Peyer's patch (tissue), 4 donors: ENCODE measurements around the gene CDX2. TPM values are rescaled to one million over a fixed set of nuclear protein-coding genes. Genes with fewer than 3 reads are reported as not detected.
A peak's percentile ranks its signal among the peaks of the same experiment; 100 is the strongest.

Experiments
- DNase-seq, 3 donors: peaks; one replicate each; pipeline ENCODE4 v3.0.0-alpha.2; 2017 to 2019
- H3K27ac ChIP-seq, 4 donors: fragments of 200-600 bp; sonication (generic); one replicate each; pipeline ENCODE4 v1.5.1; 2016 to 2019
- H3K27me3 ChIP-seq, 2 donors: fragments of 200-600 bp; sonication (generic); one replicate each; pipeline ENCODE4 v1.5.1; 2019
- H3K36me3 ChIP-seq, 3 donors: fragments of 200-600 bp; sonication (generic); one replicate each; pipeline ENCODE4 v1.5.1; 2016 to 2019
- H3K4me1 ChIP-seq, 4 donors: fragments of 200-600 bp; sonication (generic); one replicate each; pipeline ENCODE4 v1.5.1; 2016 to 2019
- H3K4me3 ChIP-seq, 4 donors: fragments of 200-600 bp; sonication (generic); 1 replicate in 3 of 4; 2 replicates in 1 of 4; pipeline ENCODE4 v1.5.1; 2016 to 2019; ENCODE audit warnings: mild to moderate bottlenecking in 1 of 4
- H3K9me3 ChIP-seq, 4 donors: fragments of 200-600 bp; sonication (generic); one replicate each; pipeline ENCODE4 v1.5.1; 2016 to 2019; ENCODE audit warnings: mild to moderate bottlenecking in 1 of 4
- CTCF ChIP-seq, 6 experiments: fragments of 450-650 bp in 4 of 6; fragments of 200-600 bp in 2 of 6; sonication (generic) in 1 of 6; IDR thresholded peaks; one replicate each; pipeline ENCODE4 v1.5.1; 2017 to 2019; ENCODE audit warnings: antibody characterized with exemption in 6 of 6, mild to moderate bottlenecking in 3 of 6, moderate library complexity in 1 of 6
- POLR2A ChIP-seq, 2 donors: fragments of 450-650 bp; IDR thresholded peaks; one replicate each; pipeline ENCODE4 v1.5.1; 2017; ENCODE audit warnings: antibody characterized with exemption in 2 of 2, mild to moderate bottlenecking in 2 of 2, moderate library complexity in 2 of 2
- total RNA-seq, 4 donors: library from RNA; depleted of rRNA; stranded (reverse); fragments of >200 nt; gene quantifications; one replicate each; pipeline ENCODE4 v1.1.0, GENCODE V29; 2016

CDX2 gene
- total RNA-seq, 4 donors from 2014 or later, result 33.0 to 182 (median 136) TPM

- no peak for TF ChIP-seq POLR2A (IDR thresholded peaks at IDR 0.05)
- TF ChIP-seq CTCF (IDR thresholded peaks at IDR 0.05), result peak in 1 of 6 experiments; percentile 18
- peak in 1 of 3 donors; percentile 46 for DNase-seq
- Histone ChIP-seq H3K4me3 (peak overlapping the region in 2 of 4 donors; percentile 60 to 72), H3K9me3 (no peaks in the 10 kb centered on the region), H3K27ac (peak overlapping the region in 3 of 4 donors; percentile 75 to 98 (median 93)), H3K4me1 (peaks cover 0 to 24% (median 11%) of the 10 kb centered on the region in 4 donors), H3K27me3 (no peaks in the 10 kb centered on the region), H3K36me3 (no peaks in the 10 kb centered on the region)
These were observed 12.0 kb upstream of the CDX2 start for GRCh38 chr13:27981006-27981708.

DNA sequence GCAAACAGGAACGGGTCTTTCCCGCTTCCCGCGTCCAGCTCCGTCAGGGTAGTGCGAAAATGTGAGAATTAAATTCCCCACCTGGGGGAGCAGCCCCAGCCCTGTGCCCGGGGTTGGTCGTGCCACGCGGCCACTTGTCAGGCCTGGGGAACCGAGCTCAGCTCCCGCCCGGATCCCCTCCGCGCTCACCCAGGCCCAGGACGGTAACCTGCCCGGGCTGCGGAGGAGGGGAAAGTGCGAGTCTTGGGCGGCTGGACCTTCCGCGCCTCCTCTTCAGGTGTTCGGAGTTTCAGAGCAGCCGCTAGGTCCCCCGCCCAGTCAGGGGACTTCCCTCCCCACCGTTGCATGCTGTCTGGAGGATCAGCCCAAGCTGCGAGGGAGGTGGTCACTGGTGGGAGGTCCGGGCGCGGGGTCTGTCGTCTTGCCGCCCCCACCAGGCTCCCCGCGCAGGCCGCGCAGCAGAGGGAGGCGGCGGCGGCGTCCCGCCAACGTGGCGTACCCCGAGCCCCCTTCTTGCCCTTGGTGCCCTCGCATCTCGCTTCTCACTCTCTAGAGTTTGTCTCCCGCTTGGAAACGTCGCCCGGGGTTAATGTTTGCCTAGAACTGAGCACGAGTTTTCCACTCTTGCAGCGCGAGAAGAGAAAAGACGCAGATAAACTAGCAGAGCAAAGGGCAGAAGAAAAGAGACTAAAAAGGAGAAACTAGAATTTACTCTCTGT, 11.3 kb upstream of the CDX2 start:
- no peaks in the 10 kb centered on the region for H3K9me3 ChIP-seq
- TF ChIP-seq CTCF (IDR thresholded peaks at IDR 0.05) (no peak), POLR2A (IDR thresholded peaks at IDR 0.05) (peak; percentile 28 to 87)
- H3K4me3 ChIP-seq, result peak overlapping the region; percentile 10 to 72 (median 44)
- H3K27ac ChIP-seq, result peak overlapping the region in 3 of 4 donors; percentile 75 to 98 (median 93)
- peaks cover 0 to 24% (median 11%) of the 10 kb centered on the region in 4 donors for H3K4me1 ChIP-seq
- peak in 2 of 3 donors; percentile 75 to 76 for DNase-seq
- no peaks in the 10 kb centered on the region for H3K27me3 ChIP-seq
- H3K36me3 ChIP-seq, result no peaks in the 10 kb centered on the region

DNA sequence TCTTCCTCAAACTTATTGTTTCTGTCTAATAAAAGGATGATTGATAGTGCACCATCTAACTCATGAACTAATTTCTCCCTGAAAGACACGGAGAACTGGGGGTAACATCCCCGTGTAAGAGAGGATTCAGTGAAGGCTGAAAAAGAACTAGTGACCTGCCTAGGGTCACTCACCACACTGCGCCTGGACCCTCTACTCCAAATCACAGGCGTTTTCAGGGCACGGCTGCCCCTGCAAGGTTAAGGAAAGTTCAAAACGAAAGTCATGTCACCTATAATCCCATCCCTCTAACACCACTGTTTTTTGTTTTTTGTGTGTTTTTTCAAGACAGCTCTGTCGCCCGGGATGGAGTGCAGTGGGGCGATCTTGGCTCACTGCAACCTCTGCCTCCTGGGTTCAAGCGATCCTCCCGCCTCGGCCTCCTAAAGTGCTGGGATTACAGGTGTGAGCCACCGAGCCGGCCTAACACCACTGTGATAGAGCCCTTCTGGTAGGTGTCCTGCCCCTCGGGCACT, 10.7 kb upstream of the CDX2 start:
- Histone ChIP-seq H3K27me3 (no peaks in the 10 kb centered on the region), H3K9me3 (no peaks in the 10 kb centered on the region), H3K36me3 (no peaks in the 10 kb centered on the region), H3K27ac (peak overlapping the region in 3 of 4 donors; percentile 75 to 98 (median 93)), H3K4me1 (peaks cover 0 to 24% (median 11%) of the 10 kb centered on the region in 4 donors), H3K4me3 (peak overlapping the region; percentile 10 to 72 (median 44))
- no peak for TF ChIP-seq CTCF (IDR thresholded peaks at IDR 0.05)
- peak in 1 of 3 donors; percentile 45 for DNase-seq

DNA sequence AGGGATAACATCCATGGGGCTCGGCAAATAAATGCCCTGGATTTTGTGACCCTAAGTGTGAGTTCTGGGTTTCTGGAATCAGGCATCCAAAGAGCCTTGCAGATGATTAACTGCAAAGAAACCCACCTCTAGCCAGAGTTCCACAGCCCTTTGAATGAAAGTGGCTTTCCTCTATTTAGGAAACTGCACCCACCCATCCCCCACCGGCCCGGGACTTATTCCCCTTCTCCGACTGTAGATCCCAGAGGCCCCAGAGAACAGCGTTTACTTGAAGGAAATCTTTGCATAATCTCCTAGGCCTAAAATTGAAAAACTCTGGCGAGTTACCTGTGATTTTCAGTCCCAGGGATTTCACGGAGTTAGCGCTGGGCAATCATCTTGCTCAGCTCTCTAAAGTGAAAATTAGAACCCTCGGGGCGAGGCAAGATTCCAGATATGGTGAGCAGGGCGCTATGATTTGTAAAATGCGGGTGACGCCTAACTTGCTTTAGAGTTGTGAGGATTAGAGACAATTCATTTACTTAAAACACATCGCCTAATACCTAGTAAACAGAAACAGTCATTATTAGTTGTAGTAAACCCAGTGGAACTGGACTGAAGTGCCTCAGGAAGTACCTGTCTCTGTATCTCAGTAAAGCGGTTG, 10.0 kb upstream of the CDX2 start:
- Histone ChIP-seq H3K9me3 (no peaks in the 10 kb centered on the region), H3K4me3 (peak overlapping the region in 3 of 4 donors; percentile 28 to 72 (median 60)), H3K27ac (peak overlapping the region in 3 of 4 donors; percentile 75 to 98 (median 93)), H3K4me1 (peaks cover 0 to 24% (median 11%) of the 10 kb centered on the region in 4 donors), H3K36me3 (no peaks in the 10 kb centered on the region), H3K27me3 (no peaks in the 10 kb centered on the region)
- no peak for TF ChIP-seq CTCF (IDR thresholded peaks at IDR 0.05)
- TF ChIP-seq POLR2A (IDR thresholded peaks at IDR 0.05), result no peak
- DNase-seq, result peak in 1 of 3 donors; percentile 46

DNA sequence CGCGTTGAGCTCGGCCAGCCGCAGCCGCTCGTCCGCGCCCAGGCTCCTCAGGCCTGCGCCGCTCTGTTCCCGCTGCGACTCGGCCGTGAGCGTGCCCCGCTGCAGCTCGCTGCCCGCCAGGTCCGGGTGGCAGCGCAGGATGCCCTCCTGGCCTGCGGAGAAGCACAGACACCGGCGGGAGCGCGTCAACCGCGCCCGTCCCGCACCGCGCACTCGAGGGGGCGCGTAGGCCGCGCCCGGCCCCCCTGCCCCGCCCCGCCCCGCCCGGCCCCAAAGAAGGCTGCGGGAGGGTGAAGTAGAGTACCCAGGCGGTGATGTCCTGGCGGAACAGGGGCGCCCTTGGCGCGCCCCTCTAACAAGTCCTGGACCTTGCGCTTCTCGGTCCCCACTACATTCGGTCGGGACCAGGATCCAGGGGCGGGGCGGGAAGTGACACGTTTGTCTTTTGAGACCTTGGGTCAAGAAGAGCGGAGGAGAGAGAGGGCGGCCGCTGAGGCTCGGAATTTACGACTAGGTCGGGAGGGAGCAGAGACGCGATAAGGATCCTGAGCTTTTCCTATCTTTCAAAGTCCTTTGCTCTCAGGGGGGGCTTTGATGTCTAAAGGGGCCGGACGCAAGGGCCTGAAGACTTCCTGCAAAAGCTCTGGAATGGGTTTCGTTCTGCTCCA, 9.3 kb upstream of the CDX2 start:
- Histone ChIP-seq H3K9me3 (no peaks in the 10 kb centered on the region), H3K27ac (peak overlapping the region in 3 of 4 donors; percentile 75 to 98 (median 93)), H3K27me3 (no peaks in the 10 kb centered on the region), H3K36me3 (no peaks in the 10 kb centered on the region), H3K4me1 (peaks cover 0 to 31% (median 11%) of the 10 kb centered on the region in 4 donors), H3K4me3 (peak overlapping the region in 3 of 4 donors; percentile 35 to 72 (median 60))
- DNase-seq, result peak in 2 of 3 donors; percentile 87 to 89
- peak; percentile 21 to 82 for TF ChIP-seq POLR2A (IDR thresholded peaks at IDR 0.05)
- TF ChIP-seq CTCF (IDR thresholded peaks at IDR 0.05), result no peak
